ENCODE measurements around the gene KCNJ14.
A peak's percentile ranks its signal among the peaks of the same experiment; 100 is the strongest.

Gene KCNJ14

DNA sequence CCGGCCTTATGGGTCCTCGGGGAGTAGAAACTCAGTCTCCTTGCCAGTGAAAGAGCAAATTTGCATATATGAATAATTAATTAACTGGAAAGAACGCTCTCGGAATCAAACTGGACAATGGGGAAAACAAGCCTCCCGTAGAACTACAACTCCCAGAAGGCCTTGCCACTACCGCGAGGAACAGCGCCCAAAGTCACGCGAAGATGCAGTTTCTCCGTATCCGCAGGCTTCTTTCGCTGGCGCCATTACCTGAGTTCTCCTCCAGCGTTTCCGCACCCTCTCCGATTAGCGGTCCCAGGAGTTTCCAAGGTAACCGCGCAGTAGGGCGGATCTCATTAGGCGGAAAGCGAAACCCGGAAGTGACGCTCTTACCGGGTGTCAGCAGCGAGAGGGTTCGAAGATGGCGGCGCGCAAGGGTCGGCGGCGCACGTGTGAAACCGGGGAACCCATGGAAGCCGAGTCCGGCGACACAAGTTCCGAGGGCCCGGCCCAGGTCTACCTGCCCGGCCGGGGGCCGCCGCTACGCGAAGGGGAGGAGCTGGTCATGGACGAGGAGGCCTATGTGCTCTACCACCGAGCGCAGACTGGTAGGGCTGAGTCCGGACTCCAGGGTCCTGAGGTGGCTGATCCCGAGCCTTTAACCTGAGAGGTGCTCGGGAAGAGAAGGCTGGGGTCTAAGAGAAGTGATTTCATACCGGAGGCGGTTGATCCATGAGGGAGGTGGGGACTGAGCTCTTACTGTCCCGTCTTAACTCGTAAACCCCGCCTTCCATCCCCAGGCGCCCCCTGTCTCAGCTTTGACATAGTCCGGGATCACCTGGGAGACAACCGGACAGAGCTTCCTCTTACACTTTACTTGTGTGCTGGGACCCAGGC lies 9.5 kb upstream of the KCNJ14 start, which contains the start of gene GRWD1:
Gene GRWD1 (plus strand): TSS at position 378 of the 876 bp plus-strand sequence. CDS start 23 bp downstream, at position 401.
- DNase-seq = peak; percentile 97

DNA sequence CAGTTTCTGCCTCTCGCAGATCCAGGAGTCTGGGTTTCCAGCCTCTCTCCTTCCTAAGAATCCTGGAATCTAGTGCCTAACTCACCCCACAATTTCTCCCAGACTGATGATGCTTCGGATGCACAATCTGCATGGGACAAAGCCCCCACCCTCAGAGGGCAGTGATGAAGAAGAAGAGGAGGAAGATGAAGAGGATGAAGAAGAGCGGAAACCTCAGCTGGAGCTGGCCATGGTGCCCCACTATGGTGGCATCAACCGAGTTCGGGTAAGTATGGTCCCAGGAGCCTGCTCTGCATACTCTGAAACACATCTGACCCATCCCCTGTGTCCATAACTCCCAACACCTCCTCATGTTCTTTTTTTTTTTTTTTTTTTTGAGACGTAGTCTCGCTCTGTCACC lies 8.8 kb upstream of the KCNJ14 start:
- DNase-seq = no peak

DNA sequence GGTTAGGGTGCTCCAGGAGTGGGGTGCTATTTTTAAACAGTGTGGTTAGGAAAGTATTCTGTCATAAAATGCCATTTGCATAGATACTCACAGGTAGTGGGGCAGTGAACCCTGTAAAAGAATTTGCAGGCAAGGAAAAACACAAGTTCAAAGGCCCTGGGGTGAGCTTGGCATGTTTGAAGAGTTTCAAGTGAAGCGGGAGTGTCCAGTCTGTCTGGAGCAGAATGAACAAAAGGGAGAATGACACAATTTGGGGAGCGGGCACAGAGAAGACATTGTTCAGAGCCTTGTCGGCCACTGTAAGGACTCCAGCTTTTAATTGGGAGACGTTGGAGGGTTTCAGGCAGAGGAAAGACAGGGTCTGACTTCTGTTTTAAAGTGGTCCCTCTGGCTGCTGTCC lies 6.8 kb upstream of the KCNJ14 start:
- no peak for DNase-seq

DNA sequence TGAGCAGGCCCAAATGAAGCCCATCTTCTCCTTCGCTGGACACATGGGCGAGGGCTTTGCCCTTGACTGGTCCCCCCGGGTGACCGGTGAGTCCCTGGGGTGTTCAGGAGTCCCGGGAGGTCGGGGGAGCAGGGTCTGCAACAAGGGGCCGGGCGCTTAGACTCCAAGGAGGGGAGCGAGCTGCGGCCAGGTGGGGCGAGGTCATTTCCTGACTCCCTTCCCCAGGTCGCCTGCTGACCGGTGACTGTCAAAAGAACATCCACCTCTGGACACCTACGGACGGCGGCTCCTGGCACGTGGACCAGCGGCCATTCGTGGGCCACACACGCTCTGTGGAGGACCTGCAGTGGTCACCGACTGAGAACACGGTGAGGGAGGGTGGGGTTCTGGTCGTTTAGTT lies 4.9 kb upstream of the KCNJ14 start:
- no peak for DNase-seq

DNA sequence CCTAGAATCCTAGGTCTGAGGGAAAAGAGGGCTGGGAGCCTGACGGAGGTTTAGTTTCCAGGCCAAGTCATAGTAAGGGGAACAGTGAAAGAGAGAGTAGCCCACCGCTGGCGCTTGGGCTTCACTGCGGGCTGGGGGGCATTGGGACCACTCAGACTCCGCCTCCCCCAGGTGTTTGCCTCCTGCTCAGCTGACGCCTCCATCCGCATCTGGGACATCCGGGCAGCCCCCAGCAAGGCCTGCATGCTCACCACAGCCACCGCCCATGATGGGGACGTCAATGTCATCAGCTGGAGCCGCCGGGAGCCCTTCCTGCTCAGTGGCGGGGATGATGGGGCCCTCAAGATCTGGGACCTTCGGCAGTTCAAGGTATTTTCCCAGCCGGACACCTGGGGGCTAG lies 4.5 kb upstream of the KCNJ14 start:
- no peak for DNase-seq

DNA sequence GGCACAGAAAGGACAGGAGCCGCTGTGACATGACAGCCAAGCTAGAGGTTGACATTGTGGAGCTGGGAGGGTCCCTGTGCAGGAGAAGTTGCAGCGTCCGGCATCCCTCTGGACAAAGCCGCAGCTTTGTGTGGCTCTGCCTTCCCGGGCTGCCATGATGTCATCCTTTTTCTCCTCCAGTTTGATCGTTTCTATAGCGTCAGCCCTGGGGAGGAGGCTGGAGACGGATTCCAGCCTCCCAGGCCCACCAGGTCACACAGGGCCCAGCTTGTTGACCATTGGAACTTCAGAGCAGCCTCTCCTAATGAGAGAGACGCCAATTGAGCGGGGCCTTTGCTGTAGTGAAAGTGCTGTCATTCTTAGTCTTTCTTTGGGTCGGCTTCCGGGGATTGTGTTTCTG lies 3.8 kb upstream of the KCNJ14 start:
- DNase-seq = no peak

DNA sequence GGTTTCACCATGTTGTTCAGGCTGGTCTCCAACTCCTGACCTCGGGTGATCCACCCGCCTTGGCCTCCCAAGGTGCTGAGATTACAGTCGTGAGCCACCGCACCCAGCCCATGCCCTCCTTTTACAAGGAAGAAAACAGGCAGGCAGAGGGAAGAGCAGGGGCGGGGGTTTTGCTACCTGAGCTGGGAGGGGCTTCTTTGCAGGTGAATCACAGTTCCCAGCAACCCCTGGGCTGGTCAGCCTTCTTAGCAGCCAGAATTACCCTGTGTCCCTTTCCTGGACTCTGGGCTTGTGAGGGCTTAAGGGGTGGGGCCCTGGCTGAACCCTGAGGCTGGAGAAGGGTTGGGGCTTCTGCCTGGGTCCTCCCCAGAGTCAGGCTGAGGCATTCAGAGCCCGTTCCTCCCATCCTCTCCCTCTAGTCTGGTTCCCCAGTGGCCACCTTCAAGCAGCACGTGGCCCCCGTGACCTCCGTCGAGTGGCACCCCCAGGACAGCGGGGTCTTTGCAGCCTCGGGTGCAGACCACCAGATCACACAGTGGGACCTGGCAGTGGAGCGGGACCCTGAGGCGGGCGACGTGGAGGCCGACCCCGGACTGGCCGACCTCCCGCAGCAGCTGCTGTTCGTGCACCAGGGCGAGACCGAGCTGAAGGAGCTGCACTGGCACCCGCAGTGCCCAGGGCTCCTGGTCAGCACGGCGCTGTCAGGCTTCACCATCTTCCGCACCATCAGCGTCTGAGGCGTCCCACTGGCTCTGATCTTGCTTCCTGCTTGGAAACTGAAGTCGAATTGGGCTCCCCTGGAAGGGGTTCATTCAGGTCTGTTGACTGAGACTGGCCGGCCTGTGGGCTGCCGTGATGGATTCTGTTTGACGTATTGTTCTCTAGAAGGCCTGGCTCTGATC lies 2.8 kb upstream of the KCNJ14 start:
- no peak for DNase-seq

DNA sequence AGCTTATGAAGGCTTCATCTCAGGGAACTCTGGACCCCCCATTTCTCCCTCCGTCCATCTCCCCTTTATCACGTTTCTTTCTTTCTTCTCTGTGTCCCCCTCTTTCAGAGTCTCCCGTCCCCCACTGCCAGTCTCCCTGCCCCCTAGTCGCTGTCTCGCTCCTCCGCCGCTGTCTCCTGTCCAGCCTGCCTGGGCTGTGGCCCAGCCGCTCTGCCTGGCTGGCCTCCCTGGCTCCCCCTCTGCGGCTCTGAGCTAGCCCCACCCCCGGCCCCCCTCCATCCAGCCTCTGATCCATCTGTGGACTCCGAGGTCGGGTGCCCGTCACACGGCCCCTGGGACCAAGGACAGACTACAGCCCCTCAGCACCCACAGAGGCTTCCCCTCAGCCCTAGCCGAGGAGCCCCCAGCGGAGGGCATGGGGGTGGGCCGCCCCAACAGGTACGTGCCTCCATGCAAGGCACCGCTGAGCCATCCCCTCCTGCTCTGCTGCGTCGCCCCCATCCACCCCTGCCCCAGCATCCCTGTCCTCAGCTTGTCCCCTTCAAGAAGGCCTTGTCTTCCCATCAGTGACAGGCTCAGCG lies 1.1 kb upstream of the KCNJ14 start:
- DNase-seq = no peak

DNA sequence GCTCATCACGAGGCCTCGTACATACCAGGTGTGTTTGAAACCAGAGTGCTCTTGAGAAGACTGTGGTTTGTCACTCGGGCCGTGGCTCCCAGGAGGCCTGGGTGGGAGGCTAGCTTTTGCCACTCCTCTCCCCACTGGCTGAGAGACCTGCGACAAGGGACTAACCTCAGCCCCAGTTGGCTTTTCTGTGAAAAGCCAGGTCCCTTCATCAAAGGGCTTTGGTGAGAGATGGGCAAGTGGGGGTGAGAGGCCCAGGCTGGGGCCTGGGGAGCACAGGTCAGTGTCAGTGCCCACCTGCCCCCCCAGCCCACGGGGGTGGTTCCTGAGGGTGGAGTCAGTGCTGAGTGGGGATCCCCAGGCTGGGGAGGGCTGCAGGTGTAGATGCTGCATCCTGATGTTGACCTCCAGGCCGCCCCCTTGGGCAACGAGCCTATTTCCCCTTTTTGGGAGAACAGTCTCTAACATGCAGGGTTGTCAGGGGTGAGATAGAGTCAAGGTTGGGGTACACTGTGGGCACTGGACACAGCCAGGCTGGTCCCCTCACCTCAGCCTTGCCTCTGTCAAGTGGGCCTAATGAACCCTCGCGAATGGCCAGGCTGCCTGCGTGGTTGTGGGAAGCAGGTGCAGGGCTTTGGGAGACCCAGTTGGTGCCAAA lies 661 bp downstream of the KCNJ14 start:
- DNase-seq = no peak

DNA sequence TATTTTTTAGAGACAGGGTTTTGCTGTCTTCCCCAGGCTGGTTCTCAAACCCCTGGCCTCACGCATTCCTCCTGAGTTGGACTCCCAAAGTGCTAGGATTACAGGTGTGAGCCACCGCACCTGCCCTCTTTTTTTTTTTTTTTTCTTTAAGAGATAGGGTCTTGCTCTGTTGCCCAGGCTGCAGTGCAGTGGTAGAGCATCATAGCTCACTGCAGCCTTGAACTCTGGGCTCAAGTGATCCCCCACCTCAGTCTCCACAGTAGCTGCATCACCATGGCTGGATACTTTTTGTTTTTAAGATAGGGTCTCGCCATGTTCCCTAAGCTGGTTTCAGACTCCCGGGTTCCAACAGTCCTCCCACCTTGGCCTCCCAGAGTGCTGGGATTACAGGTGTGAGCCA lies 1.5 kb downstream of the KCNJ14 start:
- DNase-seq = no peak

DNA sequence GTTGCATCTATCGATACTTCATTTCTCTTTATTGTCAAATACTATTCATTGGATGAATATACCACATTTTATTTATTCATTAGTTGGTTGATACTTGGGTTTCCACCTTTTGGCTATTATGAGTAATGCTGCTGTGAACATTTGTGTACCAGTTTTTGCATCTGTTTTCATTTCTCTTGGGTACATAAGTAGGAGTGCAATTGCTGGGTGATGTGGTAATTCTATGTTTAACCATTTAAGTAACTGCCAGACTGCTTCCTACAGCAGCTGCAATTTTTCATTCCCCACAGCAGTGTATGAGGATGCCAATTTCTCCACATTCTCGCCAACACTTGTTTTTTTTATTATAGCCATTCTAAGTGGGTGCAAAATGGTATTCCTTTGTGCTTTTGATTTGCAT lies 2.6 kb downstream of the KCNJ14 start:
- no peak for DNase-seq

DNA sequence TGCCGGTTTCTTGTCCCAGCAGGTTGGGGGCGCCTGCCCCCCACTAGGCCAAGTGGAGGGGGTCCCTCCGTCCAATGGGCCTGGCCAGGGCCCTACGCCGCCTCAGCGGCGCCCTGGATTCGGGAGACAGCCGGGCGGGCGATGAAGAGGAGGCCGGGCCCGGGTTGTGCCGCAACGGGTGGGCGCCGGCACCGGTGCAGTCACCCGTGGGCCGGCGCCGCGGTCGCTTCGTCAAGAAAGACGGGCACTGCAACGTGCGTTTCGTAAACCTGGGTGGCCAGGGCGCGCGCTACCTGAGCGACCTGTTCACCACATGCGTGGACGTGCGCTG lies 6.2 kb downstream of the KCNJ14 start:
- no peak for DNase-seq

DNA sequence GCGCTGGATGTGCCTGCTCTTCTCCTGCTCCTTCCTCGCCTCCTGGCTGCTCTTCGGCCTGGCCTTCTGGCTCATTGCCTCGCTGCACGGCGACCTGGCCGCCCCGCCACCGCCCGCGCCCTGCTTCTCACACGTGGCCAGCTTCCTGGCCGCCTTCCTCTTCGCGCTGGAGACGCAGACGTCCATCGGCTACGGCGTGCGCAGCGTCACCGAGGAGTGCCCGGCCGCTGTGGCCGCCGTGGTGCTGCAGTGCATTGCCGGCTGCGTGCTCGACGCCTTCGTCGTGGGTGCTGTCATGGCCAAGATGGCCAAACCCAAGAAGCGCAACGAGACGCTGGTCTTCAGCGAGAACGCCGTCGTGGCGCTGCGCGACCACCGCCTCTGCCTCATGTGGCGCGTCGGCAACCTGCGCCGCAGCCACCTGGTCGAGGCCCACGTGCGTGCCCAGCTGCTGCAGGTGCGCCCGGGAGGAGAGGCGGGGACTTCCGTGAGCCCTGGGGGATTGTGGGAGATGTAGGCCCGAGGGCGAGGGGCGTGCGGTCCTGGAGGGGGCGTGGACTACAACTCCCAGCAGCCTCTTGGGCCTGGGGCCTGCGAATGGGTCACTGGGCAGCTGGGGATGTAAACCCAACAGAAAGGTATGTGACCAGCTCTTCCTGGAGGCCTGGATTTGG lies 6.7 kb downstream of the KCNJ14 start:
- DNase-seq = no peak

DNA sequence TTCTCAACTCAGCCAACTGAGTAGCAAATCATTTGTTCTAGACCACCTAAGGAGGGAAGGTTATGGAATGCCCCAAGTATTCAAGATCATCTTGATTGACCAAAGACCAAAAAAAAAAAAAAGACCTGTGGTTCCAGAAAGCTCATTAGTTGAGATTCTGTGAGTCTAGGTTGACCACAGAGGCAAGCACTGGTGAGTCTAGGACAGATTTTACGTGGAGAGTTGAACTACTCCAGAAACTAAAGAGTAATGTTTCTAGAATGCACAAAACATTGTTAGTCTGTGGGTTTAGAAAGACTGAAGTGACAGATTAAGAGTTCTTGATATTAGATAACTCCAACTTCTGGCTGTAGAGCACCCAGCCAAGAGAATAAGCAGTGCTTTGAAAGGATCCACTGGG lies 9.8 kb downstream of the KCNJ14 start:
- no peak for DNase-seq

DNA sequence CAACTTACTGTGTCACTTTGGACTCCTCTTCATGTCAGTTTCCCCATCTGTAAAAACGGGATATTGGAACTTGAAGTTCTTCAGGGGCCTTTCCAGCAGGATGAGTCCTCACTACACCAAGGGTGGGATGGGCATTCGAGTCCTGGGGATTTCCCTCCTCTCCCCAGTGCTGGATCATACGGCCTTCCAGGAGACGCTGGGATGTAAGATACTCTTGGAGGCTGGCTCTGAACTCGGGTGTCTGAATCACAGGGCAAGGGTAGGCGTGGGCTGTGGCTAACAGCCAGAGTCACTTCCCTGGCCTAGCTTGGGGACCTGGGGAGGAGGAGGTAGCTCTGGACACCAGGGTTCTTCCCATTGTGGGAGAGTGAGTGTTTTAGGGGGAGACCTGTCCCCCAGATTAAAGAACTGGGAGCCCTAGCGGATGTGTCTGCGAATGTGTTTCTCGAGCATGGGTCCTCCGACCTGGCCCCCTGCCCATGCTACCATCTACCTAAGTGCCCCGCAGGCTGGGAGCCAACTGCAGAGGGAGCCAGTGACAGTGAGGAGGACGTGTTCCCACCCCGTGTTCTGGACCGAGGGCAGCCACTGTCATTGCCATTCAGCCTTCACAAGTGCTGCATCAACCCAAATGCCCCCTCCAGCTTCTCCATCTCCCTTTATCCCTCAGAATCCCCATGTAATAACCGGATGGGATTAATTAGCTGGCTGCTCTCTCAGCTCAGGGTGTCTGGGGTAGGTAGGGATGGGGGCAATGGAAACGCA lies 11.4 kb downstream of the KCNJ14 start:
- no peak for DNase-seq

DNA sequence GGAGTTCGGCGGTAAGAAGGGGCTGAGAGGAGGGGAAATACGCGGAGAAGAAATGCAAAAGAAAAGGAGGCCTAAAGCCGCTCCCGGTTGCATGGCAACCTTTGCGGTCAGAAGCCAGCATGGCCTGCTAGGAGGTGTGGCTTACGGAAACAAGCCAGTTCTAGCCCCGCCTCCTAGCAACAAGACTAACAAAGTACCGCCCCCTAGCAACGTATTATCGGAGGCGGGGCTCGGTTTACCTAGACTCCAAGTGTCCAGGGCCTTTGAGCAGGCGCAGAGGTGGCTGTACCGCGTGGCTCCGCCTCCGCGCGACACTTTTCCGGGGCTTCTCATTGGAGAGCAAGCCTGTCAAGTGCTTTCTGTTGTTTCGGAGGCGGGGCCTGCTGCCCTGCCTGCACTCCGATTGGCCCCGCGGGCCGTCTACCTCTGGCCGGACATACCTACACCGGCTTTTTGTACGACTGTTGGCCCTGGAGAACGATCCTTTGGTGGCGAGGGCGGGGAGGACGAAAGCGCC lies 13.5 kb downstream of the KCNJ14 start:
- peak; percentile 100 for DNase-seq

DNA sequence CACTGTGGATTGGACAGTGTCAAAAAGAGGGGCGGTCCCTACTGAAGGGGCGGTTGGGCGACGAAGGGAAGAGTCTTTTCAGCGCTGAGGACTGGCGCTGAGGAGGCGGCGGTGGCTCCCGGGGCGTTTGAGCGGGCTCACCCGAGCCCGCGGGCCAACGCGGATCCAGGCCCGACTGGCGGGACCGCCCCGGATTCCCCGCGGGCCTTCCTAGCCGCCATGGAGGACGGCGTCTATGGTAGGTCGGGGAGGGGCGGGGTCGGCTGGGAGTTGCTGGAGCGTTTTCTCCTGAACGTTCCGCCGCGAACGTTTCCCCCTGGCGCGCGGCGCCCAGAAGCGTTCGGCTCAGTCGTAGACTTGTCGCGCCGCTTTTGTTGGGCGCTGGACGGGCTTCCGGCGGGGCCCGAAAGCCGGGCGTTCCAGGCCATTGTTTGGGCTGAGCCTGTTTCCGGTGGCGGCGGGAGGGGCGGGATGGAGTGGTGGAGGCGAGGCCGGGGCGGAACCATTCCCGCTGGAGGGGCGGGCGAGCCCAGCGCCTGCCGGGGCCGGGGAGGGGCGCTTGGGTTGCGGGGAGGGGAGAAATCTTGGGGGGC lies 14.0 kb downstream of the KCNJ14 start, which contains the start of gene CYTH2:
Gene CYTH2 (plus strand): TSS at position 81 of the 593 bp plus-strand sequence. CDS start 139 bp downstream, at position 220.
- DNase-seq = peak; percentile 75

DNA sequence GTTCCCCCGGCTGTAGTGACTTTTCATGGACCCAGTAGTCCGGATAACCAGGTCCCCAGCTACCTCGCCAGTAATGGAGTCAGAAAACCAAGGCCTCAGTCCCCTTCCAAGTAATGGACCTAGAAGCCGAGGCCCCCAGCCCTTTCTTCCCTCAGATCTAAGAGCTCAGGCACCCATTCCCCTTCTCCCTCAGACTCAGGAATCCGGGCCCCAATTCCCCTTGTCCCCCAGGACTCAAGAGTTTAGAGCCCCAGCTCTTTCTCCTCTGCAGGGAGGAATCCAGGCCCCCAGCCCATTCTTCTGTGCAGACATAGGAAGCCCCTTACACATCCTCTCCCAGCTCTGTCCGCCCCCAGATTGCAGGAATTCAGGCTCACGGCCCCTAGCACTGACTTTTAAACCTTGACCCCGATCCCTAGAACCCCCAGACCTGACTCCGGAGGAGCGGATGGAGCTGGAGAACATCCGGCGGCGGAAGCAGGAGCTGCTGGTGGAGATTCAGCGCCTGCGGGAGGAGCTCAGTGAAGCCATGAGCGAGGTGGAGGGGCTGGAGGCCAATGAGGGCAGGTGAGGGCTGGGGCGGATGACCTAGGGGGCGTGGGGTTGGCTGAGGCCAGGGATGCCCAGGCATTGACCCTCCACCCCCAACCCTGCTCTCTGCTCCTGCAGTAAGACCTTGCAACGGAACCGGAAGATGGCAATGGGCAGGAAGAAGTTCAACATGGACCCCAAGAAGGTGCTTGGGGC lies 14.7 kb downstream of the KCNJ14 start:
- DNase-seq = no peak

DNA sequence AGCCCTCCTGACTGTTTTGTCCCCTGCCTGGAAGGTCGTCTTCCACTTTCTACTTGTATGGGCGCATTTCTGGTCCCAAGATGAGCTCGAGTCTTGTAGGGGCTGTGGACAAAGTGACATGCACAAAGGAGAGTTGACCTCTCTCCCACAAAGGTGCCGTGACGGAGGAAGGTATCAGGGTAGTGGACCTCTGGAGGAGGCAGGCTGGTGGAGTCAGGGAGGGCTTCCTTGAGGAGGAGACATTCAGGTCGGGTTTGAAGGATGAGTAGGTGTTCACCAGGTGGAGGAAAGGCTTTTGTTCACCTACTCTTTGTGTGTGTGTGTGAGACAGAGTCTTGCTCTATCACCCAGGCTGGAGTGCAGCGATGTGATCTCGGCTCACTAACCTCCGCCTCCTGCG lies 15.5 kb downstream of the KCNJ14 start:
- no peak for DNase-seq

DNA sequence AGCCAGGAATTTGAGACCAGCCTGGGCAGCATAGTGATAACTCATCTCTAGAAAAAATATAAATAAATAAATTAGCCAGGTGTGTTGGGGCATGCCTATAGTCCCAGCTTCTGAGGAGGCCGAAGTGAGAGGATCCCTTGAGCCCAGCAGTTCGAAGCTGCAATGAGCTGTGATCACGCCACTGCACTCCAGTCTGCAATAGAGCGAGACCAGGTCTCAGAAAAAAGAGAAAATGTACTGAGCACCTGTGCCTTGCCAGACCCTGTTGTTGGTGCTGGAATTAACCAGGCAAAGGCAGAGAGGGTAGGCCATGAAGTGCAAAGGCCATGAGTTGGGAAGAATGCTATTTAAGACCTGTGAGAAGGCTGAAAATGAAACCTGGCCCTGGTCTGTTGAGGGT lies 16.5 kb downstream of the KCNJ14 start:
- DNase-seq = no peak

Measured in NCI-H1436 (cell line).